Stimulated activated CD8-positive, alpha-beta memory T cell treated with anti-CD3 and anti-CD28 coated beads, Interleukin-15, amount 100 ng/mL, for 24 hours (primary cell): ENCODE measurements around the gene METTL22.

Source experiments
- DNase-seq: peaks from one replicate; pipeline ENCODE4 v3.0.0-alpha.2; 2020; ENCODE audit warnings: low read depth

Gene METTL22

GRCh38 chr16:8594149-8594666, 27.3 kb upstream of the METTL22 start:
- no peak for DNase-seq

GRCh38 chr16:8595783-8596182, 25.7 kb upstream of the METTL22 start:
- DNase-seq: no peak

GRCh38 chr16:8596581-8596980, 24.9 kb upstream of the METTL22 start:
- DNase-seq: no peak

GRCh38 chr16:8600144-8600775, 21.2 kb upstream of the METTL22 start:
- DNase-seq: no peak

- no peak for DNase-seq
Measured at GRCh38 chr16:8605554-8605953, 15.9 kb upstream of the METTL22 start.

- DNase-seq: no peak
Measured at GRCh38 chr16:8607214-8607613, 14.3 kb upstream of the METTL22 start.

- DNase-seq: no peak
Measured at GRCh38 chr16:8611122-8611521, 10.4 kb upstream of the METTL22 start.

- DNase-seq: no peak
Measured at GRCh38 chr16:8611886-8612600, 9.5 kb upstream of the METTL22 start.

- no peak for DNase-seq
Measured at GRCh38 chr16:8614435-8615029, 7.0 kb upstream of the METTL22 start.

GRCh38 chr16:8619671-8620370, 1.7 kb upstream of the METTL22 start:
- DNase-seq: no peak

GRCh38 chr16:8620535-8620934, 963 bp upstream of the METTL22 start:
- DNase-seq: no peak

GRCh38 chr16:8621222-8621571, 301 bp upstream of the METTL22 start:
- DNase-seq: no peak

GRCh38 chr16:8622315-8622656, 788 bp downstream of the METTL22 start:
- DNase-seq: no peak

- DNase-seq: no peak
Measured at GRCh38 chr16:8623634-8624033, 2.1 kb downstream of the METTL22 start.

GRCh38 chr16:8625491-8626087, 4.1 kb downstream of the METTL22 start:
- no peak for DNase-seq

GRCh38 chr16:8626946-8627345, 5.4 kb downstream of the METTL22 start:
- no peak for DNase-seq

- no peak for DNase-seq
Measured at GRCh38 chr16:8627456-8627855, 6.0 kb downstream of the METTL22 start.

- DNase-seq: no peak
Measured at GRCh38 chr16:8628981-8629725, 7.7 kb downstream of the METTL22 start.

GRCh38 chr16:8630255-8630953, 8.9 kb downstream of the METTL22 start:
- no peak for DNase-seq

GRCh38 chr16:8631373-8631772, 9.9 kb downstream of the METTL22 start:
- DNase-seq: no peak

GRCh38 chr16:8631818-8632465, 10.4 kb downstream of the METTL22 start:
- no peak for DNase-seq
